ENCODE results near the gene TBC1D21.
A peak's percentile ranks its signal among the peaks of the same experiment; 100 is the strongest.

The TBC1D21 gene

DNA sequence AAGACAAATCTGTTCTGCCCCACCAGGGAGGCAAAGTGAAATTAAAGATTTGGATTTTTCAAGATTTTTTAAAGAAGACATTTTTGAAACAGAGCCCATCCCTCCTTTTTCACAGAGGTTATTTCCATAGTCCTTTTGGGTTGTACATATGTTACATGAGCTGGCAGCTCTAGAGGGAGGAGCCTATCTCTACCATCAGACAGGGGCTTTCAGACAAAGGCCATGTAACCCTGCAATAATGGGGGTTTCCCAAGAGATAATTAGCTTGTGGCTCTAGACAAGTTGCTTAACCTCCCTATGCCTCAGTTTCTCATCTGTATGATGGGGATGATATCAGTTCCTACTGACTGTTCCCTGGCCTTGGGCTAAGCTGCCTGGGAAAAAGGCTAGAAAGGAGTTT is 8.0 kb upstream of the TBC1D21 start:
- DNase-seq, result no peak

- DNase-seq, result no peak
Measured at GRCh38 chr15:73865904-73866303, 7.5 kb upstream of the TBC1D21 start.

GRCh38 chr15:73866481-73866880 is 6.9 kb upstream of the TBC1D21 start:
- no peak for DNase-seq

- no peak for DNase-seq
Measured at GRCh38 chr15:73866881-73867410, 6.4 kb upstream of the TBC1D21 start.

DNA sequence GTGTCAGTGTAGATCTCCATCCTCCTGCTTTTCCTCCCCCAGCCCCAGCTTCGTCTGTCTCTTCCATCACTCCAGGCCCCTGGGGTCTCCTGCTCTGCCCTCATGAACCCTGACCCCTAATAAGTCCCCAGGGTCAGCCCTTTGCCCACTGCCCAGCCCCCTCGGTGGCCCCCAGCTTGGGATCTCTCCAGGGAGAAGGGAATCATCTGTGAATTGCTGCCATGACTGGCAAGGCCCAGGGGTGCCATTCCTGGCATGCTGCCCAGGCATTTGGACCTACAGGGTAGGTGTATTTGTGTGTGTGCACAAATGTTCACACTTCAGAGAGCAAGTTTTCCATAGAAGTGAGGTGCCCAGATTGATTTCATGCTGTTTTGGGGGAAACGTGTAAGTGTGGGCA is 5.9 kb upstream of the TBC1D21 start:
- DNase-seq, result no peak

DNA sequence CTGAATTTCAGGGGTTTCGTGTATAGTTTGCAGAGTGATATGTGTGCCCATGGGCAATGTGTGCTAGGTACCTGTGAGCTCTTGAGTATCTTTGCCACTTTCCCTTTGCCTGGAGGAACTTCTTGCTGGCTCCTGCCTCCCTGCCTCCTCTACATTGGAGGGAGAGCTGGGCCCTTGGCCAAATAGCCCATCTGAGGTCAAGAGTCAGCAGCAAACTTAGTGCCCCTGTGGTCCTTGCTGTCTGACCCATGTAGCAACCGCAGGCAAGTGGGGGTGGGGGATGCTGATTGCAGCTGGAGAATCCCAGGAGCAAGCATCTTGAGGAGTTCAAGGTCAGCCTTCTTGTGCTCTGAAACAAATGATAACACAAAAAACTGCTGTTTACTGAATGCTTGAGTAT is 5.4 kb upstream of the TBC1D21 start:
- no peak for DNase-seq

DNA sequence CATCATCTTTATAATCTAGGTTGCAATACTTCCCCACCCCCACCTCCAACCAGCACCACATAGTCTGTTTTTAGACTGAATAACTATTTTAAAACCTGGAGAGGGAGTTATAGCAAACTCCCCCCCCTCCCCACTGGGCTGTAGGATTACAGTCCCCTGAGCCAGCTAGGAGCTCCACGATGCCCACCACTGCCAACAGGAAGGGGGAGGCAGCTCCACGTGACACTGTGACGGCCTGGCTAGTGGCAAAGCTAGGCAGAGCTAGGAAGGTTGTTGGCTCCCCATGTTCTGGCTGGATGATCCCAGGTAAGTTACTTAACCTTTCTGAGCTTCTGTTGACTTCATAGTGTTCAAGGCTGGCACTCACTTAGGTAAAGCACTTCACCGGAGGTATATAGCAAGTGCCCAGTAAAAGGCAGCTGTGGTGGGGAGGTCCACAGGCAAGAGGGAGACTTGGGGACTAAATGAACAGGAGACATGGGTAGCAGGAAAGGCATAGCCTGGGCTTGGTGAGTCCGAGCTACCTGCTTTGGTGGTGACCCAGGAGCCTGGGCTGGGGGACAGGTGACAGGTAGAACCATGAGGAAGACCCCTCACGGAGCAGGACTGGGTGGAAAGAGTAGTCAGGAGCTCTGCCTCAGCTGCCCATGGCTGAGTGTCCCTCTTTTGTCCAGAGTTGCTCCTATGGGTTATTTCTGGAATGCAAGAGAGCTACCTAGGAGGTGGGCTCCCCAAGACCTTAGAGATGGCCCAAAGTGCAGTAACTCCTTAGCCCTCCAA is 4.0 kb upstream of the TBC1D21 start:
- no peak for DNase-seq

DNA sequence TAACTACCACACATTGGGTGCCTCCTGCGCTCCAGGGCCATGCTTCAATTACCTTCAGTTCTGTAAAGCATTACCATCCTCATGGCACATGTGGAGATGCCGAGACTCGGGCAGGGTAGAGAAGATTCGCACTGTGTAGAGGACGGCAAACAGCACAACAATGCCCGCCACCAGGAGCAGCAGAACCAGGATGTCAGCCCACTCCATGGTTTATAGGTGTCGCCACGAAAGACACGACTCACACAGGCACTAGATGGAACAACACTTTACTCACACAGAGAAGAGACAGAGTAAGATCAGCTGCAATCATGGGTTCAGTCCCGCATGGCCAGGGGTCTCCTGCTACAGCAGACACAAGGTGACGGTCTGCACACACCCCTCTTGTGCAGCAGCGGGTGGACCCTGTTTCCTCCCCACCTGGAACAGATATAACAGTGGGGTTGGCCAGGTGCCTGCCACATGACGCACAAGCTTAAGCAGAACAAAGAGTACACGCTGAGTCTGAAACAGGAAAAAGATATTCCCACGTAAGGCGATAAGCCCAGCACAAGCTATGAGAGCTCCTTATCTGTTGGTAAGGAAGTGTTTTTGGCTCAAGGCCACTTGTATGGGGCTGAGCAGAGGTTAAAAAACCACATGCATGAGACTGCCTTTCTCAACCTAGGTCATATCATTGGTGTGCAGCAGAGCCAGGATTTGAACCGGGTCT is 2.5 kb upstream of the TBC1D21 start:
- DNase-seq, result no peak

GRCh38 chr15:73872346-73872745 is 1.0 kb upstream of the TBC1D21 start:
- DNase-seq, result no peak

DNA sequence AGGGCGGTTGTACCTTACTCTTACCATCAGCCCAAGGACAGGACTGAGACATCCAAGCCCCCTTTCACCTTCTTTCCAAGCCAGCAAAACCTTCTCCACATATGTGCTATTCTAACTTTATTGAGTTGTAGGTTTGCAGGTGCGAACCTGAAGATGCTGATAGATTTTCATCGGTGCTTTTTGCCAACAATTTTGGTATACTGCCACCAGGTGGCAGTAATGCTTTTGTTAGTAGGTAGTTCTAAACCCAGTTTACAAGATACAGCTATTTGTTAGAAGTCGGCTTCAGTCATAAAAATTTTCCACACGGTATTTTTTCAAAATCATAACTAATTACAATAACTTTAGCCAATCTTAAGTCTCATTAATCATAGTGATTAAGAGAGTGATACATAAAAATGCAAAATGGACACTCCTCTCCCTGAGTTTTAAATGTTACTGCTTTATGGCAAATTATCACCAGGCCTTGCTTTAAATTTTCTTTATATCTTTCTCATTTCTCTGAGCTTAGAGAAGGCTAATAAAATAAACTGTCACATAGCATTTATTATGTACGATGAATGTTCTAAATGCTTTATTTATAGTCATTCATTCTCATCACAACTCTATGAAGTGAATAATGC is 636 bp downstream of the TBC1D21 start:
- DNase-seq, result peak; percentile 67

DNA sequence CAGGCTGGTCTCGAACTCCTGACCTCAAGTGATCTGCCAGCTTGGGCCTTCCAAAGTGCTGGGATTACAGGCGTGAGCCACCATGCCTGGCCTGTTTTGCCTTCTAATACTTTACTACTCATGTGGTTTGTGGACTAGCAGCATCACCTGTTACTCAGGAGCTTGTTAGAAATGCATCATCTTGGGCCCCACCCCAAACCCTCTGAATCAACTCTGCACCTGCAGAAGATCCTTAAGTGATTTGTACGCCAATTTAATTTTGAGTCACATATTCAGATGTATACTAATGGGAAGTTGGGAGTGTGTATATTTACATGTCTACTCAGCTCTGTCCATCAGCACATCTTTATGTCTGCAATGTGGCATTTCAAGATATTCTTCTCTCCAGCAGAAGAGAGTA is 6.1 kb downstream of the TBC1D21 start:
- no peak for DNase-seq

- no peak for DNase-seq
Measured at GRCh38 chr15:73881579-73882320, 8.4 kb downstream of the TBC1D21 start.

GRCh38 chr15:73882761-73883419 is 9.5 kb downstream of the TBC1D21 start:
- no peak for DNase-seq

- no peak for DNase-seq
Measured at GRCh38 chr15:73884159-73884558, 10.8 kb downstream of the TBC1D21 start.

DNA sequence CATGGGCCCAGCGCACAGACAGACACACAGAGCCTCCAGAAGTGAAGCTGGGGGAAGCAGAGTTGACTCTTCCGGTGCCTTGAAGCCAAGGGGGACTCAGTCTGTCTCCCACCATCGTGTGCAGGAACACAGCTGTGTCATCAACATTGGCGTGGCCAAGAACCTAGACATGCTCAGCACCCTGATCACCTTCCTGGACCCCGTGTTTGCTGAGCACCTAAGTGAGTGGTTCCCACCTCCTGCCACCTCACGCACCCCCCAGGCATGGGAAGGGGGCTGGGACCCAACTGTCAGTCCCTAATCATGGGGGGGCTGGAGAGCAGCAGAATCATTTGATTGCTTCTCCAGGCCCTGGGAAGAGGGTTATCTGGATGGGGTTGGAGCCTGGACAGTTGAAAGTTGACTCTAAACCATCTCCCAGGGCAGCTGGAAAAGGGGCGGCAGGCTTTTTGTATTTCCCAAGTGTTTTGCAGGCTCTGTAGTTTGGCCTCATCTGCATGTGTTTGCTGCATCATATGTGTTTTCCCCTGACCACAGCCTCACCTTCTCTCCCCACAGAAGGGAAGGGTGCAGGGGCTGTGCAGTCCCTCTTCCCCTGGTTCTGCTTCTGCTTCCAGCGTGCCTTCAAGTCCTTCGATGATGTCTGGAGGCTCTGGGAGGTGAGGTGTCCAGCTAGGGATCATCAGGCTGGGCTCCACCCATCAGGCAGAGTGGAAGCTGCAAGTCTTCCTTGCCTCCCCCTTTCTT is 12.8 kb downstream of the TBC1D21 start:
- DNase-seq, result no peak

DNA sequence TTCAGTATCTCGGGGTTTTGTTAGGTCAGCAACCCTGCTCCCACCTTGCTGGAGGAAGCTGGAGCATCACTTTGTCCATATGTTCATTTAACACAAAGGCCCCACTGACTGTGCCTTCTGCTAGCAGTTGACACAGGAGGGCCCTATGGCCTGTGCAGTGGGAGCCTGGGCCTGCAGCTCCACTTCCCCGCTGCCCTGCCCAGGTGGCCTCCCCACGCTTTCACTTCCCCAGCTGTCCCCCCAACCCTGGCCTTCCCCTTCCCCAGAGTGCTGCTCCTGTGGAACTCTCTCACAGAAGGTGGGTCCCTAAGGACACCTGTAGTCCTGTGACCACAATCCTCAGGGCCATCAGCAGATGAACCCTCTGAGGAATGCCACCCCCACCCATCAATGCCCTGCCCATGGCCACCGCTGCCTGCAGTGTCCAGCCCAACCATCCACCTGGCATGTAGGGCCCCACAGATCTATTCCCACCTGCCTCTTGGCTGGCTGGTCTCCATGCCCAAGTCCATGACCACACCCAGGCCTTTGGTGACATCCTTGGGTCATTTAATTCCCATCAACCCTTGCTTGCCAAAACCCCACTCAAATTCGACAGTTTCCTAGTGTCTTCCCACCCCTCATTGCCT is 13.5 kb downstream of the TBC1D21 start:
- DNase-seq, result no peak

GRCh38 chr15:73887481-73887880 is 14.1 kb downstream of the TBC1D21 start:
- no peak for DNase-seq

DNA sequence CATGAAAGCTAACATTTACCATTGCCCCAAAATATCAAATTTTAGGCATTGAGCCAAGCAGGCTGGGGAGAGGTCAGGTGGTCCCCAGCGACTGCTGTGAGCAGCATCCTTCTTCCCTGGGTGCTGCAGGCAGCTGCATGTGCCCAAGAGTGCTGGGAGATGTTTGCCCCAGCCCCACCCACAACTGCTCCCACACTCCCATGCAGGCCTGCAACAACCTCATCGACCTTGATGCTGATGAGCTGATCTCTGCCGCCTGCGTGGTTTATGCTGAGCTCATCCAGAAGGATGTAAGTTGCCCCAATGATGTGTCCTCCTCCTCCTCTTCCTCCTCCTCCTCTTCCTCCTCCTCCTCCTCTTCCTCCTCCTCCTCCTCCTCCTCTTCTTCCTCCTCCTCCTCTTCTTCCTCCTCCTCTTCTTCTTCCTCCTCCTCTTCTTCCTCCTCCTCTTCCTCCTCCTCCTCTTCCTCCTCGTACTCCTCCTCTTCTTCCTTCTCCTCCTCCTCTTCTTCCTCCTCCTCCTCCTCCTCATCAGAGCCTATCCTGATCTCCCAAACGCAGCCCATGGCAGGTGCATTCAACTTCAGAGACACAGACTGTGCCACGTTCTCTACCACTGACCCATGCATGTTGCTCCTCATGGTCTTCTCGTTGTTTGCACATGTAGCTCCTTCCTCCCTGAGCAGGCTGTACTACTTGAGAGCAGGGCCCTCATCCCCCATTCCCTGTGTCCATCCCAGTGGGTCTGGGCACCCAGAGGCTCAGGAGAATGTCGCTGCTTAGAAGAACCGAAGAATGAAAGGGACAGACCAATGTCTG is 15.1 kb downstream of the TBC1D21 start:
- DNase-seq, result no peak

GRCh38 chr15:73889053-73889761 is 15.8 kb downstream of the TBC1D21 start:
- no peak for DNase-seq

- no peak for DNase-seq
Measured at GRCh38 chr15:73889762-73890124, 16.4 kb downstream of the TBC1D21 start.

Data from eye (tissue), 1 donor.